Measurements from ENCODE around the gene AFMID. TPM values are rescaled to one million over a fixed set of nuclear protein-coding genes. Genes with fewer than 3 reads are reported as not detected.

The AFMID gene
- total and polyA plus RNA-seq, 2 donors (not counting 3 experiments of a cell fraction or from before 2014, with no cell fraction given) = 33.5 to 42.9 TPM

DNA sequence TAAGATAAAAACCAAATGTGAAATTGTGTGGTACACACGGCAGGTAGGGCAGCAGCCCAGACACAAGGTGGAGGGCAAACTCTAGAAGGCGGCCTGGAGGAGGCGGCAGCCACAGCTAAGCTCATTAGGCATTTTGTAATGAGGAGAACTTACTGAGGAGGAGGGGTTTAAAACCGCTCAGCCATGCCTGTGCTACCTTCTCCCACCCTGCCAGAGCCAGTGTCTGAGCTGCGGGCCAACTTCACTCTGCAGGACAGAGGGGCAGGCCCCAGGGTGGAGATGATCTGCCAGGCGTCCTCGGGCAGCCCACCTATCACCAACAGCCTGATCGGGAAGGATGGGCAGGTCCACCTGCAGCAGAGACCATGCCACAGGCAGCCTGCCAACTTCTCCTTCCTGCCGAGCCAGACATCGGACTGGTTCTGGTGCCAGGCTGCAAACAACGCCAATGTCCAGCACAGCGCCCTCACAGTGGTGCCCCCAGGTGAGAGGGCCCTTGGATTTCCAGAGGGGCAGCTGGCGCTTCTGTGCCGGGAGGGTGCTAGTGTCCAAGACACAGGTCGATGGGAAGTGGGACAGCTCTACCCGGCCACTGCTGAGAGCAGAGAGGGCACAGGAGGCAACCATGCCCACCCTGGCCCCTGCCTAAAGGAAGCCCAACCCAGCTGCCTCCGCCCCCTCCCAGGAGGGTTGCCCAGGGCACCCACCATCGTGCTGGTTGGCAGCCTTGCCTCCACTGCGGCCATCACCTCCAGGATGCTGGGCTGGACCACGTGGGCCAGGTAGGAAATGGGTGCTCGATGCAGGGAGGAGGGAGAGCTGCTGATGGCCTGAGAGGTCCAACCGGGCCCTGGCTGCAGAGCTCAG is 23.0 kb upstream of the AFMID start:
- CTCF ChIA-PET = interaction anchor here (2.7 kb wide), 1 partner anchor 13 kb away, joined by 9 read pairs; no protein-coding TSS in a partner anchor
- Histone ChIP-seq H3K9me1 (replicated peaks; ENCODE audit: control insufficient read depth, extremely low read depth, insufficient read depth, low read length) (no peaks in the 10 kb centered on the region), H3K27me3 (ENCODE audit: control insufficient read depth in 2 of 2, insufficient read depth in 2 of 2, low read length in 2 of 2) (no peaks in the 10 kb centered on the region), H3K36me3 (ENCODE audit: control insufficient read depth in 2 of 2, extremely low read depth in 1 of 2, insufficient read depth in 2 of 2, low read length in 2 of 2) (no peaks in the 10 kb centered on the region), H3K27ac (ENCODE audit: insufficient read depth, low read depth, low read length) (no peak overlapping the region), H4K20me1 (replicated peaks; ENCODE audit: control insufficient read depth, extremely low read depth, insufficient read depth, low read length) (no peaks in the 10 kb centered on the region), H3K79me2 (ENCODE audit: control insufficient read depth, insufficient read depth, low read length) (no peaks in the 10 kb centered on the region), H3K4me1 (ENCODE audit: control insufficient read depth, extremely low read depth, insufficient read depth, low read length) (peaks cover 2% of the 10 kb centered on the region), H3K9ac (replicated peaks; ENCODE audit: extremely low read depth, insufficient read depth, low read length) (no peak overlapping the region), H3K4me3 (replicated peaks in 1 of 3; ENCODE audit: insufficient read depth in 1 of 3, low read depth in 1 of 3, low read length in 3 of 3) (no peak overlapping the region), H3K9me3 (replicated peaks; ENCODE audit: control insufficient read depth, insufficient read depth, low read length) (no peaks in the 10 kb centered on the region), H2AFZ (ENCODE audit: low read depth, low read length) (no peak overlapping the region), H3K4me2 (ENCODE audit: insufficient read depth, low read length) (no peak overlapping the region)
- no peak for DNase-seq (ENCODE audit: low read depth, low spot score)
- BruUV-seq (replicated peaks) = no TSS peak
- TF ChIP-seq POLR2AphosphoS5 (IDR thresholded peaks at IDR 0.05; ENCODE audit: insufficient read depth, low read depth, low read length) (no peak), MAX (IDR thresholded peaks at IDR 0.05; ENCODE audit: insufficient read depth, insufficient read length) (no peak), FOS (IDR thresholded peaks at IDR 0.05; ENCODE audit: borderline replicate concordance, insufficient read depth, low read length) (no peak), MYC (IDR thresholded peaks at IDR 0.05; ENCODE audit: low read depth, low read length) (no peak), EZH2 (IDR thresholded peaks at IDR 0.05; ENCODE audit: borderline replicate concordance, low read depth, low read length, severe bottlenecking) (no peak), GATA2 (IDR thresholded peaks at IDR 0.05; ENCODE audit: insufficient read depth, insufficient read length, low read depth, low read length) (no peak), POLR2A (IDR thresholded peaks at IDR 0.05; ENCODE audit: low read depth, low read length) (no peak), JUN (IDR thresholded peaks at IDR 0.05; ENCODE audit: borderline replicate concordance, insufficient read depth, insufficient read length, low read depth) (no peak)
- TF ChIP-seq, protein P1, sequence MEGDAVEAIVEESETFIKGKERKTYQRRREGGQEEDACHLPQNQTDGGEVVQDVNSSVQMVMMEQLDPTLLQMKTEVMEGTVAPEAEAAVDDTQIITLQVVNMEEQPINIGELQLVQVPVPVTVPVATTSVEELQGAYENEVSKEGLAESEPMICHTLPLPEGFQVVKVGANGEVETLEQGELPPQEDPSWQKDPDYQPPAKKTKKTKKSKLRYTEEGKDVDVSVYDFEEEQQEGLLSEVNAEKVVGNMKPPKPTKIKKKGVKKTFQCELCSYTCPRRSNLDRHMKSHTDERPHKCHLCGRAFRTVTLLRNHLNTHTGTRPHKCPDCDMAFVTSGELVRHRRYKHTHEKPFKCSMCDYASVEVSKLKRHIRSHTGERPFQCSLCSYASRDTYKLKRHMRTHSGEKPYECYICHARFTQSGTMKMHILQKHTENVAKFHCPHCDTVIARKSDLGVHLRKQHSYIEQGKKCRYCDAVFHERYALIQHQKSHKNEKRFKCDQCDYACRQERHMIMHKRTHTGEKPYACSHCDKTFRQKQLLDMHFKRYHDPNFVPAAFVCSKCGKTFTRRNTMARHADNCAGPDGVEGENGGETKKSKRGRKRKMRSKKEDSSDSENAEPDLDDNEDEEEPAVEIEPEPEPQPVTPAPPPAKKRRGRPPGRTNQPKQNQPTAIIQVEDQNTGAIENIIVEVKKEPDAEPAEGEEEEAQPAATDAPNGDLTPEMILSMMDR (IDR thresholded peaks at IDR 0.05; ENCODE audit: extremely low read depth in 1 of 2, insufficient read depth in 1 of 2, low read depth in 1 of 2, low read length in 2 of 2) = no peak
- intact Hi-C loops (cut with micrococcal nuclease) = no loop called here
- POLR2A ChIA-PET = no interaction called here
- FAIRE-seq = no peak
- dilution Hi-C loops (cut with MboI; ENCODE audit: extremely low pct_ligation_motif_present, low sequenced_read_pairs) = no loop called here
